ENCODE data around the gene ATN1.
A peak's percentile ranks its signal among the peaks of the same experiment; 100 is the strongest.

Gene ATN1

GRCh38 chr12:6978188-6978587 is 50.4 kb downstream of the ATN1 start:
- no peak for DNase-seq (ENCODE audit: low spot score in 2 of 2)
- Mint-ChIP-seq H3K36me3 (peaks cover 100% of the 10 kb centered on the region), H3K27ac (peak overlapping the region; percentile 80), H3K9me3 (no peaks in the 10 kb centered on the region), H3K4me3 (no peak overlapping the region), H3K4me1 (peaks cover 17% of the 10 kb centered on the region)
- ATAC-seq = no peak

- DNase-seq (ENCODE audit: low spot score in 2 of 2) = no peak
- H3K27ac Mint-ChIP-seq = peak overlapping the region; percentile 80
- no peak for ATAC-seq
- peaks cover 12% of the 10 kb centered on the region for H3K4me1 Mint-ChIP-seq
- H3K36me3 Mint-ChIP-seq = peaks cover 100% of the 10 kb centered on the region
- H3K9me3 Mint-ChIP-seq = no peaks in the 10 kb centered on the region
- no peak overlapping the region for H3K4me3 Mint-ChIP-seq
Observed at GRCh38 chr12:6978611-6979011, 50.9 kb downstream of the ATN1 start.

- H3K9me3 Mint-ChIP-seq = no peaks in the 10 kb centered on the region
- no peak overlapping the region for H3K4me3 Mint-ChIP-seq
- H3K27ac Mint-ChIP-seq = peak overlapping the region; percentile 80
- no peak for ATAC-seq
- H3K4me1 Mint-ChIP-seq = peaks cover 9% of the 10 kb centered on the region
- no peak for DNase-seq (ENCODE audit: low spot score in 2 of 2)
- H3K36me3 Mint-ChIP-seq = peaks cover 100% of the 10 kb centered on the region
Observed at GRCh38 chr12:6979021-6979420, 51.3 kb downstream of the ATN1 start.

- ATAC-seq (no peak), DNase-seq (ENCODE audit: low spot score in 2 of 2) (no peak)
- H3K4me1 Mint-ChIP-seq = peaks cover 9% of the 10 kb centered on the region
- peaks cover 100% of the 10 kb centered on the region for H3K36me3 Mint-ChIP-seq
- no peak overlapping the region for H3K4me3 Mint-ChIP-seq
- peak overlapping the region; percentile 80 for H3K27ac Mint-ChIP-seq
- H3K9me3 Mint-ChIP-seq = no peaks in the 10 kb centered on the region
Observed at GRCh38 chr12:6979453-6979852, 51.7 kb downstream of the ATN1 start.

- ATAC-seq (no peak), DNase-seq (ENCODE audit: low spot score in 2 of 2) (no peak)
- Mint-ChIP-seq H3K9me3 (no peaks in the 10 kb centered on the region), H3K27ac (peak overlapping the region; percentile 12), H3K36me3 (peaks cover 100% of the 10 kb centered on the region), H3K4me3 (no peak overlapping the region), H3K4me1 (peaks cover 9% of the 10 kb centered on the region)
Observed at GRCh38 chr12:6980075-6980474, 52.3 kb downstream of the ATN1 start.

- ATAC-seq (no peak), DNase-seq (ENCODE audit: low spot score in 2 of 2) (no peak)
- peak overlapping the region; percentile 12 for H3K27ac Mint-ChIP-seq
- H3K4me3 Mint-ChIP-seq = no peak overlapping the region
- peaks cover 100% of the 10 kb centered on the region for H3K36me3 Mint-ChIP-seq
- peaks cover 9% of the 10 kb centered on the region for H3K4me1 Mint-ChIP-seq
- no peaks in the 10 kb centered on the region for H3K9me3 Mint-ChIP-seq
Observed at GRCh38 chr12:6980740-6981139, 53.0 kb downstream of the ATN1 start.

GRCh38 chr12:6981152-6982052 is 53.6 kb downstream of the ATN1 start:
- H3K9me3 Mint-ChIP-seq = no peaks in the 10 kb centered on the region
- no peak for ATAC-seq
- H3K27ac Mint-ChIP-seq = peak overlapping the region; percentile 12
- no peak overlapping the region for H3K4me3 Mint-ChIP-seq
- DNase-seq (ENCODE audit: low spot score in 2 of 2) = no peak
- H3K36me3 Mint-ChIP-seq = peaks cover 100% of the 10 kb centered on the region
- peaks cover 9% of the 10 kb centered on the region for H3K4me1 Mint-ChIP-seq

GRCh38 chr12:6982532-6982931 is 54.8 kb downstream of the ATN1 start:
- H3K9me3 Mint-ChIP-seq = no peaks in the 10 kb centered on the region
- H3K4me3 Mint-ChIP-seq = no peak overlapping the region
- no peak overlapping the region for H3K27ac Mint-ChIP-seq
- H3K36me3 Mint-ChIP-seq = peaks cover 100% of the 10 kb centered on the region
- ATAC-seq = no peak
- peaks cover 2% of the 10 kb centered on the region for H3K4me1 Mint-ChIP-seq
- no peak for DNase-seq (ENCODE audit: low spot score in 2 of 2)

- Mint-ChIP-seq H3K4me1 (no peaks in the 10 kb centered on the region), H3K27ac (peak overlapping the region; percentile 12), H3K9me3 (no peaks in the 10 kb centered on the region), H3K36me3 (peaks cover 97% of the 10 kb centered on the region), H3K4me3 (no peak overlapping the region)
- DNase-seq (ENCODE audit: low spot score in 2 of 2) (no peak), ATAC-seq (no peak)
Observed at GRCh38 chr12:6987956-6988553, 60.3 kb downstream of the ATN1 start.
